Trophoblast cell (in vitro differentiated cells and primary cell): ENCODE results near the gene DCAF8.

Experiments
- DNase-seq, 2 donors: peaks; one replicate each; pipeline ENCODE4 v3.0.0-alpha.2; 2016
- H2AFZ ChIP-seq: 2 replicates; pipeline ENCODE4 v1.6.1; 2013; ENCODE audit warnings: low read length, moderate library complexity, mild to moderate bottlenecking; ENCODE audit not compliant: insufficient read depth, poor library complexity
- H2AK5ac ChIP-seq: 2 replicates; pipeline ENCODE4 v1.6.1; 2013; ENCODE audit warnings: mild to moderate bottlenecking, low read length
- H2BK120ac ChIP-seq: 2 replicates; pipeline ENCODE4 v1.6.1; 2013; ENCODE audit warnings: low read length, mild to moderate bottlenecking, moderate library complexity; ENCODE audit not compliant: insufficient read depth, poor library complexity
- H2BK12ac ChIP-seq: 2 replicates; pipeline ENCODE4 v1.6.1; 2013; ENCODE audit warnings: mild to moderate bottlenecking, low read length, moderate library complexity
- H2BK5ac ChIP-seq: 2 replicates; pipeline ENCODE4 v1.6.1; 2013; ENCODE audit warnings: low read length, low read depth, moderate library complexity, mild to moderate bottlenecking; ENCODE audit not compliant: poor library complexity
- H3K14ac ChIP-seq: 2 replicates; pipeline ENCODE4 v1.6.1; 2013; ENCODE audit warnings: mild to moderate bottlenecking, low read length
- H3K18ac ChIP-seq: 2 replicates; pipeline ENCODE4 v1.6.1; 2013; ENCODE audit warnings: mild to moderate bottlenecking, low read length
- H3K23ac ChIP-seq: 2 replicates; pipeline ENCODE4 v1.6.1; 2013; ENCODE audit warnings: low read length
- H3K27ac ChIP-seq: 2 replicates; pipeline ENCODE4 v1.5.1; 2013; ENCODE audit warnings: low read depth, mild to moderate bottlenecking, inconsistent platforms, low read length, moderate library complexity
- H3K27me3 ChIP-seq: 2 replicates; pipeline ENCODE4 v1.6.1; 2013; ENCODE audit warnings: inconsistent platforms, mild to moderate bottlenecking, low read length, moderate library complexity; ENCODE audit not compliant: insufficient read depth
- H3K36me3 ChIP-seq, 2 experiments: 1 replicate in 1 of 2; 2 replicates in 1 of 2; pipeline ENCODE4 v1.6.1; 2013; ENCODE audit warnings: low read length in 2 of 2, mild to moderate bottlenecking in 2 of 2, moderate library complexity in 1 of 2; ENCODE audit not compliant: insufficient read depth in 2 of 2, control insufficient read depth in 1 of 2
- H3K4ac ChIP-seq: 2 replicates; pipeline ENCODE4 v1.6.1; 2013; ENCODE audit warnings: low read depth, mild to moderate bottlenecking, low read length, moderate library complexity
- H3K4me1 ChIP-seq, 2 experiments: 1 replicate in 1 of 2; 2 replicates in 1 of 2; pipeline ENCODE4 v1.6.1; 2013; ENCODE audit warnings: low read length in 2 of 2, mild to moderate bottlenecking in 2 of 2, moderate library complexity in 1 of 2; ENCODE audit not compliant: insufficient read depth in 2 of 2, control insufficient read depth in 1 of 2
- H3K4me2 ChIP-seq: 2 replicates; pipeline ENCODE4 v1.6.1; 2013; ENCODE audit warnings: inconsistent platforms, mild to moderate bottlenecking, low read length, moderate library complexity
- H3K4me3 ChIP-seq: 2 replicates; pipeline ENCODE4 v1.5.1; 2013; ENCODE audit warnings: mild to moderate bottlenecking, low read depth, low read length, inconsistent platforms
- H3K79me1 ChIP-seq: one replicate; pipeline ENCODE4 v1.6.1; 2013; ENCODE audit warnings: low read length
- H3K79me2 ChIP-seq: 2 replicates; pipeline ENCODE4 v1.6.1; 2013; ENCODE audit warnings: low read length, mild to moderate bottlenecking; ENCODE audit not compliant: control insufficient read depth, insufficient read depth, poor library complexity
- H3K9ac ChIP-seq: 2 replicates; pipeline ENCODE4 v1.6.1; 2013; ENCODE audit warnings: mild to moderate bottlenecking, low read length
- H3K9me3 ChIP-seq: 2 replicates; pipeline ENCODE4 v1.6.1; 2013; ENCODE audit warnings: low read depth, mild to moderate bottlenecking, control low read depth, inconsistent platforms, low read length; ENCODE audit not compliant: insufficient read depth
- H4K12ac ChIP-seq: 2 replicates; pipeline ENCODE4 v1.6.1; 2013; ENCODE audit warnings: low read depth, mild to moderate bottlenecking, low read length, moderate library complexity
- H4K8ac ChIP-seq: 2 replicates; pipeline ENCODE4 v1.6.1; 2013; ENCODE audit warnings: low read depth, mild to moderate bottlenecking, low read length, moderate library complexity
- H4K91ac ChIP-seq: one replicate; pipeline ENCODE4 v1.6.1; 2013; ENCODE audit warnings: low read depth, mild to moderate bottlenecking, low read length, moderate library complexity
- WGBS: extraction: QIAGEN DNeasy Blood & Tissue Kit; methylation state at CpG from one replicate; pipeline ENCODE4 v1.1.7; 2013; ENCODE audit warnings: missing lambda C conversion rate; ENCODE audit not compliant: insufficient read length, insufficient coverage; ENCODE audit errors: extremely low coverage; 5-methylcytosine and 5-hydroxymethylcytosine counted together

Gene DCAF8

DNA sequence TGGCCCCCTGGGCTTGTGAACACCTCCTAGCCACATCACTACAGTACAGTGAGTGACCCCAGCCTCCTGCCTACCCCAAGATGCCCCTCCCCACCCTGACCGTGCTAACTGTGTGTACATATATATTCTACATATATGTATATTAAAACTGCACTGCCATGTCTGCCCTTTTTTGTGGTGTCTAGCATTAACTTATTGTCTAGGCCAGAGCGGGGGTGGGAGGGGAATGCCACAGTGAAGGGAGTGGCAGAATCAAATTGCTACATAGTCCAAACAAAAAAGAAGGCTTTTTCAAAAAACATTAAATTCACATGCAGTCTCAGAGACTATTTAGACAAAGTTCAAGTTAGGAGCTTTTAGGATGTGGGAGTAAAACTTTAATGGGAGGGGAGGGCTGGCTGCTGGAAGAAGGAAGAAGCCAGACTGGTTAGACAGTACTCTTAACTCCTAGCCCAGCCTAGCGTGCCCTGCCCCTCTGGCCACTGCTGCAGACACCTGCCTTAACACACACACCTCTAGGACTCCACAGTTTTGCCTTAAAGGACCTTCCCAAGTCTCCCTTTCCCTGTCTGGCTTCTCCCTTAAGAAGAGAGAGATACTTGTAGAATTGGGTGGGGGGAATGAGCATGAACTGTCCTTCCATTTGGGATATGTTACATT is 47.7 kb downstream of the DCAF8 start:
- no peak for DNase-seq
- H2BK12ac ChIP-seq: no peak overlapping the region
- H4K8ac ChIP-seq: no peak overlapping the region
- H3K27ac ChIP-seq: no peak overlapping the region
- no peaks in the 10 kb centered on the region for H3K79me2 ChIP-seq
- no peak overlapping the region for H4K91ac ChIP-seq
- no peak overlapping the region for H3K4me2 ChIP-seq
- no peak overlapping the region for H3K4ac ChIP-seq
- no peak overlapping the region for H2AK5ac ChIP-seq
- H3K23ac ChIP-seq: no peak overlapping the region
- no peaks in the 10 kb centered on the region for H3K27me3 ChIP-seq
- no peak overlapping the region for H3K18ac ChIP-seq
- H2BK120ac ChIP-seq: no peak overlapping the region
- H2BK5ac ChIP-seq: no peak overlapping the region
- no CpG with 5 or more reads among the region's 3 CpGs for WGBS
- H3K36me3 ChIP-seq: peaks cover 53 to 77% of the 10 kb centered on the region in 2 experiments
- H2AFZ ChIP-seq: no peak overlapping the region
- H3K4me1 ChIP-seq: peaks cover 8 to 11% of the 10 kb centered on the region in 2 experiments
- no peak overlapping the region for H3K14ac ChIP-seq
- no peak overlapping the region for H3K9ac ChIP-seq
- H4K12ac ChIP-seq: no peak overlapping the region
- H3K9me3 ChIP-seq: no peaks in the 10 kb centered on the region
- no peaks in the 10 kb centered on the region for H3K79me1 ChIP-seq
- H3K4me3 ChIP-seq: no peak overlapping the region

DNA sequence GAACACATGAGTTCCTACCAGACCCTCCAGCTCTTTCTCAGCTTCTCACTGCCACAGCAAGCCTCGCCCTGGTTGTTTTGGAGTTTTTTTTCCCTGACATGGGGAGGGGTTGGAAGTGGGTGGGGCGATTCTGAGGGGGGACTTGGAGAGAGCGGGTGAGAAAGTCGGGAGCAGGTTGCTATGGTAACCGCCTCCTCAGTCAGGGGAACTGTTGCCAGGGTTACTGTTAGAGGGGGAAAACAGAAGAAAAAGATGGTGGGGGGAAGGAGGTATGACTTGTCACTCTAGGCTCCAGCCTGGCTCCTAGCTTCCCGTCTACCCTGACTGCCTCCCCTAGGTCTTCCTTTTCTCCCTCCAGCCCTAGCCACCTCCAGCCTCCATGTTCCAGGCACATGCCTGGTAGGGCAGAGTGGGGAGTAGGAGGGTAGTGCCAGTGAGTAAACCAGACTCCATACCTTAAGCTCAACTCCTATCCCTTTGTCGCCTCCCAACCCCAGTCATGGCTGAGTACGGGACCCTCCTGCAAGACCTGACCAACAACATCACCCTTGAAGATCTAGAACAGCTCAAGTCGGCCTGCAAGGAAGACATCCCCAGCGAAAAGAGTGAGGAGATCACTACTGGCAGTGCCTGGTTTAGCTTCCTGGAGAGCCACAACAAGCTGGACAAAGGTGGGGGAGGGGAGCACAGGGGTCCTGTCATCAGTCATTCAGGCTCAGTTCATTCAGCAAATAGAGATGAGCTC is 51.1 kb downstream of the DCAF8 start:
- Histone ChIP-seq H2BK120ac (no peak overlapping the region), H3K79me2 (peaks cover 7% of the 10 kb centered on the region), H3K4me2 (no peak overlapping the region), H2BK5ac (no peak overlapping the region), H3K36me3 (peaks cover 60 to 83% of the 10 kb centered on the region in 2 experiments), H3K9me3 (no peaks in the 10 kb centered on the region), H3K14ac (no peak overlapping the region), H4K91ac (no peak overlapping the region), H3K27me3 (no peaks in the 10 kb centered on the region), H3K18ac (no peak overlapping the region), H2AFZ (no peak overlapping the region), H2AK5ac (no peak overlapping the region), H4K12ac (no peak overlapping the region), H3K27ac (no peak overlapping the region), H3K9ac (no peak overlapping the region), H3K4me3 (no peak overlapping the region), H3K4me1 (peaks cover 12 to 28% of the 10 kb centered on the region in 2 experiments), H3K23ac (no peak overlapping the region), H3K79me1 (peaks cover 5% of the 10 kb centered on the region), H3K4ac (no peak overlapping the region), H2BK12ac (no peak overlapping the region), H4K8ac (no peak overlapping the region)
- no CpG with 5 or more reads among the region's 10 CpGs for WGBS
- no peak for DNase-seq

DNA sequence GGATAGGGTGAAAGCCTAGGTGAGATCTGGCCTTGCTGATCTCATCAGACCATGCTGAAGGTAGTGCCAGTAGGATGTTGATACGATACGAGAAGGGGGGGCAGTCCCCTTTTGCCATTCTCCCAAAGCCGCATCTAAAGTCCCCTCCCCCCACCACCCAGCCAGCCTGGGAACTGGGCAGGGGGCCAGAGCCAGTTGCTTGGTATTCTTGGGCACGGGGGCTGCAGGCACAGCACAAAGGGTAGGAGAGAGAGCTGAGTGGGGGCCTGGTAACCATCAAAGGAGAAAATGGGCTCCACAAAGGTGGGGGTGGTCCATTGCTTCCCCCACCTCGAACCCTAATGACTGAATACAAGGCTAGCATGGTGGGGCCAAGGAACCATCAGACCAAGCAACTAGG is 51.8 kb downstream of the DCAF8 start:
- Histone ChIP-seq H2AFZ (no peak overlapping the region), H3K14ac (no peak overlapping the region), H3K23ac (no peak overlapping the region), H2BK120ac (no peak overlapping the region), H4K8ac (no peak overlapping the region), H3K4me2 (no peak overlapping the region), H3K4me3 (no peak overlapping the region), H3K9me3 (no peaks in the 10 kb centered on the region), H3K4me1 (peaks cover 12 to 28% of the 10 kb centered on the region in 2 experiments), H2BK12ac (no peak overlapping the region), H3K27ac (no peak overlapping the region), H3K9ac (no peak overlapping the region), H3K79me1 (peaks cover 12% of the 10 kb centered on the region), H4K91ac (no peak overlapping the region), H3K18ac (peak overlapping the region; percentile 2), H3K79me2 (peaks cover 10% of the 10 kb centered on the region), H3K27me3 (no peaks in the 10 kb centered on the region), H4K12ac (no peak overlapping the region), H2AK5ac (no peak overlapping the region), H2BK5ac (no peak overlapping the region), H3K36me3 (peaks cover 58 to 79% of the 10 kb centered on the region in 2 experiments), H3K4ac (no peak overlapping the region)
- no peak for DNase-seq
- no CpG with 5 or more reads among the region's 5 CpGs for WGBS

DNA sequence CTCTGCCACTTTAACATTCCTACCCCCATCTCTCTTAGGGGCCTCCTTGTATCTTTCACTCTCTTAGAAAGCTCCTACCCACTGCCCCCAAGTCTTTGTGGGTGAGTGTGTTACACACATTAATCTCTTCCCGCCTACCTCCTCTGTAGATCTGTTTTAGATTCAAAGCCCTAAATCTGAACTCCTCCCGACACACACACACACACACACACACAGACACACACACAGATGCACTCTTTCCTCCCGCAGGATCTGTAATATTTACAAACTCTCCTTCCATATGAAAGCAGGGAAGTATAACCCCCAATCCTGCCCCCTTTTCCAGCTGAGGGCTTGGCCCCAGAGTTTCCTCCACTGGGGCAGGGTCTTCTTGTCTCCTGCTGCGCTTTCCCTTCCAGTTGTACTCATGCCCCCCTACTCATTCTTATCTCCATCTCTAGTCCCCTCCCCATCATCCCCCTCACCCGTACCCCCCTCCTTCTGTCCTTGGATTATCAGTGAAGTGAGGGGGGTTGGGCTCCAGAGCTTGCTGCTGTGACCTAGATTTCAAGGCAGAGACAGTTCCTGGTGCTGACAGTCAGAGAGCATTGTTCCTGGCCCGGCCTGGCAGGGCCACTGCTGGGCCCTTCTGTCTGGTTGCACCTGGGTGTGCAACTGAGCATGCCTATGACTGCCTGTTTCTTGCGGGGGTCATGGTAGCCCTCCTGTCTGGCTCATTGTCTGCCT is 52.9 kb downstream of the DCAF8 start:
- Histone ChIP-seq H3K4me1 (peaks cover 18 to 33% of the 10 kb centered on the region in 2 experiments), H2AK5ac (no peak overlapping the region), H3K79me1 (peaks cover 20% of the 10 kb centered on the region), H3K14ac (no peak overlapping the region), H4K91ac (no peak overlapping the region), H2AFZ (no peak overlapping the region), H4K8ac (no peak overlapping the region), H3K79me2 (peaks cover 13% of the 10 kb centered on the region), H3K23ac (no peak overlapping the region), H3K9me3 (no peaks in the 10 kb centered on the region), H2BK12ac (no peak overlapping the region), H3K4me2 (no peak overlapping the region), H3K18ac (no peak overlapping the region), H3K4ac (peak overlapping the region; percentile 12), H3K4me3 (no peak overlapping the region), H3K27me3 (no peaks in the 10 kb centered on the region), H2BK120ac (no peak overlapping the region), H3K36me3 (peaks cover 56 to 69% of the 10 kb centered on the region in 2 experiments), H3K9ac (no peak overlapping the region), H3K27ac (no peak overlapping the region), H2BK5ac (no peak overlapping the region), H4K12ac (no peak overlapping the region)
- WGBS: no CpG with 5 or more reads among the region's 7 CpGs
- DNase-seq: no peak
